ENCODE results near the gene GBGT1.
"Not testable (repeated sequence)": the region's sequence is repeated elsewhere in the genome, so short reads cannot be mapped to it uniquely, and the experiment has no call there.

GRCh38 chr9:133208880-133209300 lies 45.2 kb upstream of the GBGT1 start, which contains the start of gene OBP2B:
- TF ChIP-seq CTCF (IDR thresholded peaks at IDR 0.05; ENCODE audit: poor library complexity, severe bottlenecking); TAF1 (IDR thresholded peaks at IDR 0.05; ENCODE audit: low read depth); EP300 (conservative IDR thresholded peaks at IDR 0.05; ENCODE audit: poor library complexity, severe bottlenecking); EZH2 (IDR thresholded peaks at IDR 0.05; ENCODE audit: borderline replicate concordance, insufficient read depth, low read length, poor library complexity, severe bottlenecking); POLR2AphosphoS5 (IDR thresholded peaks at IDR 0.05); MXI1 (conservative IDR thresholded peaks at IDR 0.05; ENCODE audit: poor library complexity, severe bottlenecking); RAD21 (conservative IDR thresholded peaks at IDR 0.05); REST (IDR thresholded peaks at IDR 0.05; ENCODE audit: borderline replicate concordance): not testable (repeated sequence)
